ENCODE results near the gene DOCK9.

Gene DOCK9

GRCh38 chr13:98845742-98846141 is 132.1 kb downstream of the DOCK9 start:
- no peak overlapping the region for H3K4me3 ChIP-seq (ENCODE audit: low read depth, low read length)
- no peak for DNase-seq (ENCODE audit: low read depth)
- TF ChIP-seq, protein P1, sequence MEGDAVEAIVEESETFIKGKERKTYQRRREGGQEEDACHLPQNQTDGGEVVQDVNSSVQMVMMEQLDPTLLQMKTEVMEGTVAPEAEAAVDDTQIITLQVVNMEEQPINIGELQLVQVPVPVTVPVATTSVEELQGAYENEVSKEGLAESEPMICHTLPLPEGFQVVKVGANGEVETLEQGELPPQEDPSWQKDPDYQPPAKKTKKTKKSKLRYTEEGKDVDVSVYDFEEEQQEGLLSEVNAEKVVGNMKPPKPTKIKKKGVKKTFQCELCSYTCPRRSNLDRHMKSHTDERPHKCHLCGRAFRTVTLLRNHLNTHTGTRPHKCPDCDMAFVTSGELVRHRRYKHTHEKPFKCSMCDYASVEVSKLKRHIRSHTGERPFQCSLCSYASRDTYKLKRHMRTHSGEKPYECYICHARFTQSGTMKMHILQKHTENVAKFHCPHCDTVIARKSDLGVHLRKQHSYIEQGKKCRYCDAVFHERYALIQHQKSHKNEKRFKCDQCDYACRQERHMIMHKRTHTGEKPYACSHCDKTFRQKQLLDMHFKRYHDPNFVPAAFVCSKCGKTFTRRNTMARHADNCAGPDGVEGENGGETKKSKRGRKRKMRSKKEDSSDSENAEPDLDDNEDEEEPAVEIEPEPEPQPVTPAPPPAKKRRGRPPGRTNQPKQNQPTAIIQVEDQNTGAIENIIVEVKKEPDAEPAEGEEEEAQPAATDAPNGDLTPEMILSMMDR (IDR thresholded peaks at IDR 0.05; ENCODE audit: low read depth, low read length, missing control alignments): no peak

GRCh38 chr13:98844021-98844420 is 133.8 kb downstream of the DOCK9 start:
- DNase-seq (ENCODE audit: low read depth): no peak
- no peak overlapping the region for H3K4me3 ChIP-seq (ENCODE audit: low read depth, low read length)
- TF ChIP-seq, protein P1 (IDR thresholded peaks at IDR 0.05; ENCODE audit: low read depth, low read length, missing control alignments): no peak

GRCh38 chr13:98843482-98843877 is 134.4 kb downstream of the DOCK9 start:
- TF ChIP-seq, protein P1 (IDR thresholded peaks at IDR 0.05; ENCODE audit: low read depth, low read length, missing control alignments): no peak
- no peak for DNase-seq (ENCODE audit: low read depth)

DNA sequence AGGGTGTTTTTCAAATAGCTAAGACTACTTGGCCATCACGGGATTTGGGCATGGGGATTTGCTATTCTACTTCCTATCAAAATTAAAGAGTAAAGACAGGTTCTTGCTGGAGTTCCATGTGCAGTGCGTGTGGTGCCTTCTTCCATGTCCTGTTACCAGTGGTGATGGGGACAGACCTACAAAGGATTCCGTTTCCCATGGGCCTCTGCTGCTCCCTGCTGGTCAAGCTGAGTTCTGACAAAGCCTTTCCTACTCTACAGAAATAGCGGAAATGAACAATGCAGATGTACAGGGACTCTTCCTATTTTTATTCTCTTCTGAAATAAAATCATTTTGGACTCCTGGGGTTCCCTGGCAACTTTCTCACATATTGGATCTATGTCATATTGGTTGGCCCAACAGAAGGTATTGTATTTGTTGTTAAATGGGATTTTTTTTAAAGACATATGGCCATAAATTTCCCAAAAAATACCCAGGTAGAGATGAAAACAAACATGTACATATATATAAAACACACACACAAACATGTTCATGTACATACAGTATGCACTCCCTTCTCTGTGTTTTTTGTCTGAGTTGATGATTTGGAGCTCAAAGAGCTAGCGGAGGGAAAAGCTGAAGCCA is 134.9 kb downstream of the DOCK9 start:
- H3K4me3 ChIP-seq (ENCODE audit: low read depth, low read length): no peak overlapping the region
- peak; percentile 30 for DNase-seq (ENCODE audit: low read depth)
- TF ChIP-seq, protein P1 (IDR thresholded peaks at IDR 0.05; ENCODE audit: low read depth, low read length, missing control alignments): peak; percentile 93

More at GRCh38 chr13:98843482-98843877, 134.4 kb downstream of the DOCK9 start:
- no peak overlapping the region for H3K4me3 ChIP-seq (ENCODE audit: low read depth, low read length)

GRCh38 chr13:98842070-98842469 is 135.8 kb downstream of the DOCK9 start:
- TF ChIP-seq, protein P1 (IDR thresholded peaks at IDR 0.05; ENCODE audit: low read depth, low read length, missing control alignments): no peak
- no peak for DNase-seq (ENCODE audit: low read depth)
- no peak overlapping the region for H3K4me3 ChIP-seq (ENCODE audit: low read depth, low read length)

DNA sequence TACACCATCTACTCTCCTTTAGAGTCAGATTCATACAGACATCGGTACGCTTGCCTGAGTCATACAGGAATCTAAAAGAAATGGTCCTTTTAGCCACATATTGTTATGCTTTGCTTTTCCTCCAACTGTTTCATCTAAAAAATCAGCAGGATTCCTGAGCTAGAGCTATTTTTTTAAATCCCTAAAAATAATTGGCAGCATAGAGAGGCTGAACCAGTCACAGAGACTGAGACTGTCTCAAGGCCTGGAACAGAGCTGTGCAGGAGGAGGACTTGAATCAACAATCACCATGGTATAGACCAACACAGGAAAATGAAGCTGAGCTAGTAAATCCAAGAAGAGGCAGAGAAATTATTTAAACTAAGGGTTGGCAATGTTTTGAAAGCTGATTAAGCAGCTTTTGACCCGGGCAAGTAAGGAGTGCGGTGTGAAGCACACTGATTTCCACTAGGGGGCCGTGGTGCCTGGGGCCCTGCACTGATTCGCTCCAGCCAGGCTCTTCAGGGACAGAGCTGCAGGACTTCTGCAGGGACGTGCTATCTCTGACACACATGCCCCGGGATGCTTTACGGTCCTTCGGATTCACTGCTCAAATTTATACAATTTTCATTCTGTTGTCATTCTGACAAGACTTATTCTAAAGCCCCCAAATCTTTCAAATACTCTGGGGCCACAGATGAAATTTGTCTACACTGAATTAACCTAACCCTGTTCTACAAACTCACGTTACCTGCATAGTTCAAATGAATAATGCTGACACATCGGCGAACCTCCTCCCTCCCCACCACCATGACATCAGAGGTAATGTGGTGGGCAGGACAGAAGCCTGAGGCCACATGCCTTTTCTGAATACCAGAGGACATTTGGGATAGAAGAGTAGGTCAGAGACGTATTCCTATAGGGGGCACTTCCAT is 137.8 kb downstream of the DOCK9 start:
- TF ChIP-seq, protein P1 (IDR thresholded peaks at IDR 0.05; ENCODE audit: low read depth, low read length, missing control alignments): peak; percentile 97
- no peak overlapping the region for H3K4me3 ChIP-seq (ENCODE audit: low read depth, low read length)

More for the DNA sequence above, 137.8 kb downstream of the DOCK9 start:
- no peak for DNase-seq (ENCODE audit: low read depth)
